T-helper 9 cell (primary cell): ENCODE measurements around the gene EHBP1.
"Not testable (repeated sequence)": the region's sequence is repeated elsewhere in the genome, so short reads cannot be mapped to it uniquely, and the experiment has no call there.

Experiments used
- DNase-seq: peaks from one replicate; pipeline ENCODE4 v3.0.0-alpha.2; 2020

Gene EHBP1

GRCh38 chr2:62705859-62706720, 577 bp downstream of the EHBP1 start:
- DNase-seq: no peak

GRCh38 chr2:62706721-62707521, 1.4 kb downstream of the EHBP1 start:
- no peak for DNase-seq

- no peak for DNase-seq
These were observed 3.2 kb downstream of the EHBP1 start for GRCh38 chr2:62708751-62709150.

- DNase-seq: no peak
These were observed 6.5 kb downstream of the EHBP1 start for GRCh38 chr2:62711832-62712494.

- DNase-seq: not testable (repeated sequence)
These were observed 7.7 kb downstream of the EHBP1 start for GRCh38 chr2:62713196-62713595.

- no peak for DNase-seq
These were observed 8.3 kb downstream of the EHBP1 start for GRCh38 chr2:62713837-62714236.

DNA sequence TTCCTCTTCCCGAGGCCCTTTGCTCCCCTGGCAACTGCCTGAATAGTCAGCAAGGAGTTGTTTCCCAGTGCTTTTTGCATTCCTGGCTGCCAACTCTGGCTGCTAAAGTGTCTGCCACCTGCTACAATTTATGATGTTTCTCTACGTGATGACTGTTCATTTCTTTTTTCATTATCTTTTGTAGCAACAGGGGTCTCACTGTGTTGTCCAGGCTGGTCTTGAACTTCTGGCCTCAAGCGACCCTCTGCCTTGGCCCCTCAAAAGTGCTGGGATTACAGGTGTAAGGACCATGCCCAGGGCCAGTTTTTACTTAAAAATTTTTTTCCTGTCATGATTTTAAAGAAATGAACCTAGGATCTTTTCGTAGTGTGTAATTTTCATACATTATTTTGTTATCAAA, 11.3 kb downstream of the EHBP1 start:
- no peak for DNase-seq

GRCh38 chr2:62717503-62718081, 12.1 kb downstream of the EHBP1 start:
- no peak for DNase-seq

DNA sequence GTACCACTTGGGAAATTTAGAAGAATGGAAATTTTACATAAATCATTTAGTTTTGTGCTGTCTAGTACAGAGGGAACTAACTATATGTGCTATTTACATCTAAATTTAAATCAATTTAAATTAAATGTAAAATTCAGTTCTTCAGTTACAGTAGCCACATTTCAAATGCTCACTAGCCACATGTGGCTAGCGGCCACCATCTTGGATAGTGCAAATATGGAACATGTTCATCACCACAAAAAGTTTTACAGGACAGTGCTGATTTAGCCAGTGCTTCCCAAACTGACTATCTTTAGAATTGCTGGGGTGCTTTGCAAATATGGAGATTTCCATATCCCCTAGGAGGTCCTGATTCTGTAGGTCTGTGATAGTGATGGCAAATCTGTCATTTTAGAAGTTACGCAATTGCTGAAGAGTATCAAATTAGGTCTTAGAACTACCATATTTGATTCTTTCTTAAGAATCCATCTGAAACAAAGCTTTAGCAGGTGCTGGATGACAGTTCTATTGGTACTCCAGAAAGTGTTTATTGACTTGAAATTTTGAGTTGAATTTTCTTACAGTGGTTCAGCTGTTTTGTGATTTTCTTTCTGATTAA, 12.8 kb downstream of the EHBP1 start:
- no peak for DNase-seq

DNA sequence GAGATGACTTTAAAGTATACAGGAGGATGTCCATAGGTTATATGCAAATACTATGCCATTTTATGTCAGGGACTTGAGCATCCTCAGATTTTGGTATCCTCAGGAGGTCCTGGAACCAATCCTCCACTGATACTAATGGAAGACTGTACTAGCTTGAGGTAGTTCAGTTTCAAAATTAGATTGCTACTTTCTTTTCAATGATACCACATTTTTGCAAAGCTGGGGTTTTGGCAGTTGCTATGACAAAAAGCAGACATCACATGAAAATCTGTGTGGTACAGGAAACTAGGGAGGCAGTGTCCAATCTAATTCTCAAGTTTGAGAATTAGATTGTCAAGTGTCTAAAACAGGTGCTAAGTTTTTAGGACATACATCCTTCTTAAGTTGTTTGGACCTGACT, 14.2 kb downstream of the EHBP1 start:
- DNase-seq: no peak

DNA sequence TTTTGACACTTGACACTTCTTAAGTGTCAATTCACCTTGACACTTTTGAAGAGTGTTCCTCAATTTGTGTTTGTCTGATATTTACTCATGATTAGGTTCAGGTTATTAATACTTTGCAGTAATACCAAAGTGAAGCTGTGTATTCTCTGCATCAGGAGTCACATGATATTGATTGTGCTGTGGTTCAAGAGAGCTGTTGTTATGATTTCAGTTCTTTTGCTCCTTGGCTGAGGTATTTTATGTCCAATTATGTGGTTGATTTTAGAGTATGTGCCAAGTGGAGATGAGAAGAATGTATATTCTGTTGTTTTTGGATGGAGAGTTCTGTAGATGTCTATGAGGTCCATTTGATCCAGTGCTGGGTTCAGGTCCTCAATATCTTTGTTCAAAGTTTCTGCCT, 17.2 kb downstream of the EHBP1 start:
- DNase-seq: no peak

DNA sequence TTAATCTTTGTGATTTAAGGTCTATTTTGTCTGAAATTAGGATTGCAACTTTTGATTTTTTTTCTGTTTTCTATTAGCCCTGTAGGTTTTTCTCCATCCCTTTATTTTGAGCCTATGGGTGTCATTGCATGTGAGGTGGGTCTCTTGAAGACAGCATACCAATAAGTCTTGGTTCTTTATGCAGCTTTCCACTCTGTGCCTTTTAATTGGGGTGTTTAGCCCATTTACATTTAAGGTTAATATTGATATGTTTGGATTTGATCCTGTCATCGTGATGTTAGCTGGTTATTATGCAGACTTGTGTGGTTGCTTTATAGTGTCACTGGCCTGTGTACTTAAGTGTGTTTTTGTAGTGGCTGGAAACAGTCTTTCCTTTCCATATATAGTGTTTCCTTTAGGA, 17.7 kb downstream of the EHBP1 start:
- no peak for DNase-seq

- no peak for DNase-seq
These were observed 18.6 kb downstream of the EHBP1 start for GRCh38 chr2:62724106-62724505.

DNA sequence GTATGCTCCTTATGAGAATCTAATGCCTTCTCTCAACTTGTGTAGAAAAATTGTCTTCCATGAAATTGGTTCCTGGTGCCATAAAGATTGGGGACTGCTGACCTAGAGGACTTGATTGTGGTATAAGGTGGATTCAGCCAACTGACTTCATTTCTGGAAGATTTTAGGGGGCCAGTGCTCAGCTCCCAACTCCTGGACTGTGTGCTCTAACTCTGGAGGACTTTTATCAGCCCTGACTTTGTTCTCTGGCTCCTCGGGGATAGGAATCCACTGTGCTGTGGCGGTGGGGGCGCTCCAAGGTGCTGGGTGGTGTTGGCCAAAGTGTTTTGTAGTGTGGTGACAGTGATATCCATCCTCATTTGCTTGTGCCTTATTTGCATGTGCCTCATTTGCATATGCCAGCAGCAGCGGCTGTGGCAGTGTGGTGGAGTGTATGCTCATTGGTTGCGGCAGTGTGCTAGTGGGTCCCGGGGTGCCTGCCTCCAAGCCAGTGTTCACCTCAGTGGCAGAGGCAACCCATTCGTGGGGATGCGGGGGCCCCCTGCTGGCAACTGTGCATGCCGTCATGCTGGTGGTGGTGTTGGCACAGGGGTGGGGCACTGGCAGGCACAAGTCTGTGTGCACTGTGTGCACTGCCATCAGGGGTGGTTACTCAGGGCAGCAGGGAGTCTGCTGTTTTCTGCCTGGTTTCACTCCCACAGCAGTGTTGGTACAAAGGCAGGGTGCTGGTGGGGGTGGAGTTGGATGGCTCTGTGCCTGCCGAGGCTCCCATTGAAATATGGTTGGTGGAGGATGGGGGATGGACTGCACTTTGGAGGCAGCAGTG, 19.6 kb downstream of the EHBP1 start:
- DNase-seq: peak; percentile 6

GRCh38 chr2:62725712-62726055, 20.2 kb downstream of the EHBP1 start:
- no peak for DNase-seq

DNA sequence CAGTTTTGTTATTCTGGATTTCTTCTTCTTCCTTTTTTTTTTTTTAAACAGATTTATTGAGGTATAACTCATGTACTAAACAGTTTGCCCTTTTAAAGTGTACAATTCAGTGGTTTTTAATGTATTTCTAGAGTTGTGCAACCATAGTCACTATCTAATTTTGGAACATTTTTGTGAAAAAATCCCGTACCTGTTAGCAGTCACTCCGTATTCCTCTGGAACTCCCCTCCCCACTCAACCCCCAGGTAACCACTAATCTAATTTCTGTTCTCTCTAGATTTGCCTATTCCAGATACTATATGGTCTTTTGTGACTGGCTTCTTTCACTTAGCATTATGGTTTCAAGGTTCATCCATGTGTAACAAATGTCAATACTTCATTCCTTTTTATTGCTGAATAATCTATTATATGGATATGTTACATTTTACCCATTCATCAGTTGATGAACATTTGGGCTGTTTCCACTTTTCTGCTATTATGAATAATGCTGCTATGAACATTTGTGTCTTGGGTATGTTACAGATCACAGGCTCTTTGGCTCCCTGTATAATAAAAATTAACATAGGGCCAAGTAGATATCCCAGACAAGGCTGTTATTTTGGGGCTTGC, 21.9 kb downstream of the EHBP1 start:
- DNase-seq: no peak

- DNase-seq: no peak
These were observed 22.5 kb downstream of the EHBP1 start for GRCh38 chr2:62727876-62728566.

GRCh38 chr2:62731275-62731674, 25.8 kb downstream of the EHBP1 start:
- no peak for DNase-seq

GRCh38 chr2:62732262-62732777, 26.8 kb downstream of the EHBP1 start:
- DNase-seq: no peak

GRCh38 chr2:62733546-62733945, 28.0 kb downstream of the EHBP1 start:
- no peak for DNase-seq
